ENCODE data around the gene CYS1.
"Not testable (repeated sequence)": the region's sequence is repeated elsewhere in the genome, so short reads cannot be mapped to it uniquely, and the experiment has no call there.

CYS1 gene, protein sequence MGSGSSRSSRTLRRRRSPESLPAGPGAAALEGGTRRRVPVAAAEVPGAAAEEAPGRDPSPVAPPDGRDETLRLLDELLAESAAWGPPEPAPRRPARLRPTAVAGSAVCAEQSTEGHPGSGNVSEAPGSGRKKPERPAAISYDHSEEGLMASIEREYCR

DNA sequence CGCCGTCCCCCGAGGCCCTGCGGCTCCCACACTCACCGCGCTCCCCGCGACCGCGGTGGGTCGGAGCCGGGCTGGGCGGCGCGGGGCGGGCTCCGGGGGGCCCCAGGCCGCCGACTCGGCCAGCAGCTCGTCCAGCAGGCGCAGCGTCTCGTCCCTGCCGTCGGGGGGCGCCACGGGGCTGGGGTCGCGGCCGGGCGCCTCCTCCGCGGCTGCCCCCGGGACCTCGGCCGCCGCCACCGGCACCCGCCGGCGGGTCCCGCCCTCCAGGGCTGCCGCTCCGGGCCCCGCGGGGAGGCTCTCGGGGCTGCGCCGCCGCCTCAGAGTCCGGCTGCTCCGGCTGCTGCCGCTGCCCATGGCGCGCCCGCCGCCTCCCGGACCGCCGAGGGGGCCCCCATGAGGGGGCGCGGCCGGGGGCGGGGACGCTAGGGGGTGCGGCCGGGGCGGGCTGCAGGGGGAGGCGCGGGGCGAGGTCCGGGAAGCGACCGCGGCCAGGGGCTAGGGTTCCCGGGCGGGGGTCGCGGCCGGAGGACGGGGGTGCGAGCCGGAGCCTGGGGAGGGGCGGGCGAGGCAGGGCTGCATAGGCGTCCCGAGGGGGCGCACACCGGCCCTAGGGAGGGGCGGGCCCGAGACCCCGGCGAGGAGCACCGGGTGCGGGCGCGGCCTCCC lies at the start of gene CYS1:
TSS of gene CYS1 (minus strand) at position 542 of the 666 bp plus-strand sequence. CDS start at position 354, 188 bp downstream.
- DNase-seq (ENCODE audit: low read depth) = no peak

DNA sequence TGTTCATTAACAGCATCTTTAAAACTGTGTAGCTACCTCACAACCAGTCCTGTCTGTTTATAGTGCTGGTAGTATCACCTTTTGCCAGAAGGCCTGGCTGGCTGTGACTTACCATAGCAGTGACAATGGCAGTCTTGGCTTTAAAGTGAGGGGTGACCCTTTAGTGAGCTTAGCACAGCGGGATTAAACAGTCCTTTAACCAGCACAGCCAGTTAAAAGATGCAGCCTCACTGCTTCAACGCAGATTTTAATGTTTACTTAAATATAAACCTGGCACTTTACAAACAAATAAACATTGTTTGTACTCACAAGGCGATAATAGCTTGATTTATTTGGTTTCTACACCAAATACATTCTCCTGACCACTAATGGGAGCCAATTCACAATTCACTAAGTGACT lies 49.3 kb upstream of the CYS1 start:
- DNase-seq (ENCODE audit: low read depth) = no peak

DNA sequence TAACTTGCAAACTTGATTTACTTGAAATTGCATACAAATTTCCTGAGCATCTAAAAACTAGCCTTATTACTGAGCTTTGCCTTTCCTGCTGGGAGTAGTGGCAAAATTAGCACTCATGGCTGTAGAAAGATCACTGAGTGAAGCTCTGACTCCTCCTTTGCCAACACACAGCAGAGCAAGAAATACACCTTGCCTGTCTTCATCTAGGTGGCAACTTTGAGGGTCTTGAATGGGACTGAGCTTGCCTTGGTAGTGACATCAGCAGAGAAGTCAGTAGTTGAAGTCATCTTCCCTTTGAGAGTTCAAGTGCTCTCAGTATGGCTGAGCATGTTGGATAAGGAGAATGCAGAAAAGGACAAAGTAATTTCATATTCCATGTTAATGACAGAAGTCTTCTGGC lies 48.2 kb upstream of the CYS1 start:
- DNase-seq (ENCODE audit: low read depth) = no peak

DNA sequence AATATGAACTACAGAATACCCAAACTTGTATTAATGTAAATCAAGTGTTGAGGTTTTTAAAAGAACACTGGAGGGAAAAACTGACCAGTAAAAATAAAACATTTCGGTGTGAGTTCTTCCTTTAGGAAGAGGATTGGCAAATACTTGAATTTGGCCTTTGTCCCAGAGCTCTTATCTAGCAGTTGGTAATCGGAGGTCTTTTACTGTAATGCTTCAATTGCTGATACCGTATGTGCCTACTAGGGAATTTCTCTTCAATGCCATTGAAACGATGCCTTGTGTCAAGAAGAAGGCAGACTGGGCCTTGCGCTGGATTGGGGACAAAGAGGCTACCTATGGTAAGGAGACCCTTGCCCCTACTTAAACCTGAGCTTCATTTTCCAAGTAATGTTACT lies 46.4 kb upstream of the CYS1 start:
- no peak for DNase-seq (ENCODE audit: low read depth)

DNA sequence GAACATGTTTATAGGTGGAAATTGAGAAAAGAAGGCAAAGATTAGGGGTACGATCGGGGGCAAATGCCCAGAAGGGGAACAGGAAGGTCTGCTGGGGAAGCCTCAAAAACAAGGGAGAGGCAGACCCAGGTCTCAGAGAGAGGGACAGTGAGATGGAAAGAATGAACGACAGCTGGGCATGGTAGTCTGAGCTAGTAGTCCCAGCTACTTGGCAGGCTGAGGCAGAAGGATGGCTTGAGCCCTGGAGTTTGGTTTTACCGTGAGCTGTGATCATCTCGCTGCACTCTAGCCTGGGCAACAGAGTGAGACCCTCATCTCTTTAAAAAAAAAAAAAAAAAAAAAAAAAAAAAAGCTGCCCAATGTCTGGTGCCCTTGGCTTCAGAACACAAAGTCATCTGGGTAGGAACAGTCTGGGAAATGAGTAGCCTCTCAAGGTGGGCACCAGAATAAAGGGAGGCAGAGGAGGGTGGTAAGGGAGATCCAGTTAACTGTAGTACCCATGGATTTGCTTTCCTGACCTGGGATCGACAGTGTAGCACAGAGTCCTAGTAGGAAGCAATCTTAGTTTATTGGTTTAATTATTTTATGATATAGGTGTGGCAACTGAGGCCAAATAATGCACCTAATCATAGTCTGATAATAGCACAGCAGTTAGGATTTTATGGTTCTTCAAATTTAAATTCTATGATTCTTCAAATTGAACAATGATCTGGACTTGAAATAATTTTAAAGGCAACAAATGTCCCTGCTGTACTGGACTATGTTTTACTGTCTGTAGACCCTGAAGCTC lies 45.8 kb upstream of the CYS1 start:
- DNase-seq (ENCODE audit: low read depth) = no peak

DNA sequence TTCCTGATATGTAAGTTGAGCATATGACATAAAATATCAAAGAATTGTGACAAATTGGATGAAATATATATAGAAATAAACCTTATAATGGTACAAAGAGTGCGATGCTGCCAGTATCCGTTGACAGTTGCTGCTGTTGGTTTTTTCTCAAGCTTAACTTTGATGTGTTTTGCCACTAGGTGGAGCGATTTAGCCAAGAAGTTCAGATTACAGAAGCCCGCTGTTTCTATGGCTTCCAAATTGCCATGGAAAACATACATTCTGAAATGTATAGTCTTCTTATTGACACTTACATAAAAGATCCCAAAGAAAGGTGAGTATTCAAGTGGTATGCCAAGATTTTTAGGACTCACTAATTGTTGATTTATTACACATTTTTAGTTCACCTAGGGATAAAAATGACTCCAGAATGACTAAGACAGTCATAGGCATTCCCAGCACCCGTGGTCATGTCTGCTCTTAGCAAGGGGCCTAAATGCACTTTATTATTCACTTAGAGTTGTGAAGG lies 44.4 kb upstream of the CYS1 start:
- DNase-seq (ENCODE audit: low read depth) = peak; percentile 32

DNA sequence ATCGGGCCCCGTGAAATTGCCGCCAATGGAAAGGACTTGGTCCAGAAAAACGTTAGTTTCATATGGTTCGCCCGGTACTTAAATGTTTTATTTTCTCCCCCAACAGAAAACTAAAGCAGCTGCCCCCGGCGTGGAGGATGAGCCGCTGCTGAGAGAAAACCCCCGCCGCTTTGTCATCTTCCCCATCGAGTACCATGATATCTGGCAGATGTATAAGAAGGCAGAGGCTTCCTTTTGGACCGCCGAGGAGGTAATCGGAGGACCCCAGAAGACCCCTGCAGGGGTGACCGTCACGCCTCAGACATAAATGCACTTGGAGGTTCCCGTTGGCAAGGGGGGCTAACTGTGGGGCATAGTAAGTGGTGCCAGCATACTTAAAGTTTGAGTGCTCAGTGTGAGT lies 43.1 kb upstream of the CYS1 start:
- no peak for DNase-seq (ENCODE audit: low read depth)

DNA sequence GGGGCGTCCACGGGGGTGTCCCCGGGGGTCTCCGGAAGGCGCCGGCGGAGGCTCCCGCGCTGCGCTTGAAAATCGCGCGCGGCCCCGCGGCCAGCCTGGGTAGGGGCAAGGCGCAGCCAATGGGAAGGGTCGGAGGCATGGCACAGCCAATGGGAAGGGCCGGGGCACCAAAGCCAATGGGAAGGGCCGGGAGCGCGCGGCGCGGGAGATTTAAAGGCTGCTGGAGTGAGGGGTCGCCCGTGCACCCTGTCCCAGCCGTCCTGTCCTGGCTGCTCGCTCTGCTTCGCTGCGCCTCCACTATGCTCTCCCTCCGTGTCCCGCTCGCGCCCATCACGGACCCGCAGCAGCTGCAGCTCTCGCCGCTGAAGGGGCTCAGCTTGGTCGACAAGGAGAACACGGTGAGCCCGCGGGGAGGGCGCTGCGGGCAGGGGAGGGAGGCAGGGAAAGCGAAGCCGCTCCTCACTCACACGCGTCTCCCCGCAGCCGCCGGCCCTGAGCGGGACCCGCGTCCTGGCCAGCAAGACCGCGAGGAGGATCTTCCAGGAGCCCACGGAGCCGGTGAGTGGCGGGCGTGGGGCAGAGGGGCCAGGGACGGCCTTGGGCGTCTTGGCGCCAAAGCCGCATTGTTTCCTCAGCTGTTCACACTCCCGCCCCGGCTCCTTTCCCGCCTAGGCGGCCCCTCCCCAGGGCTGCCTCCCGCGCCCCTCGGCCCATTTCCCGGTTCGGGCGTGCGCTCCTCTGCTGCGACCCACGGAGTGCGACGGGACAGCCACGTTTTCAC lies 42.5 kb upstream of the CYS1 start, which contains the start of gene RRM2:
TSS of gene RRM2 (plus strand) at position 240 of the 781 bp plus-strand sequence. CDS start at position 300, 60 bp downstream.
- peak; percentile 86 for DNase-seq (ENCODE audit: low read depth)

DNA sequence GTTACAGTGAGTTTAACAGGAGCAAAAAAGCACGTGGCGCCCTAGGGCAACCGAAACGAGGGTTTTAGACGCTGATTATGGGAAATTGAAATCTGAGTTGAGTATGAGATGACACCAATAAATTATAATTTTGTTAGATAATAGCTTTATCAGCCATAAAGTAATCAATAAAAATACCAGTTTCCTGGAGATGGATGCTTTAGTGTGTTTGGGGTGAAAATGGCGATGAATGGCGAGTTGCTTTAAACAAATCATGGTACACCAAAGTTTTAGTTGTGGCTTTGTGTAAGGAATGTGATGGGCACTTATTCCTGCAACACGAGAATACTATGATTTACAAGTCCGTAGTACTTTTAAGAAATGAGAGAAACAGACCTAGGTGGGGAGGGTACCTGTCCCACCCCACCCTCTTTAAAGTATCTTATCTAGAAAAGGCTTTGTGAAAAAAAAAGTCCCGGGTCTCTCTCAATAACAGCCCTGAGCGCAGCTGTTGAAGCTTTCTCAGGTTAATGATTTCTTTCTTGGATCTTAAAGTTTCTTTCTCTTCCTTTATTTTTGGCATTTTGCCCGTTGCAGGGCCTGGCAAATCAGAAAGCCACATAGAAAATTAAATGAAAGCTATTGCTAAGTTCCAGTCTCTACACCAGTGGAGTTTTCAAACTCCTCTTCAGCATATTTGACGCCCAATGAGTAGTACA lies 40.8 kb upstream of the CYS1 start:
- no peak for DNase-seq (ENCODE audit: low read depth)

DNA sequence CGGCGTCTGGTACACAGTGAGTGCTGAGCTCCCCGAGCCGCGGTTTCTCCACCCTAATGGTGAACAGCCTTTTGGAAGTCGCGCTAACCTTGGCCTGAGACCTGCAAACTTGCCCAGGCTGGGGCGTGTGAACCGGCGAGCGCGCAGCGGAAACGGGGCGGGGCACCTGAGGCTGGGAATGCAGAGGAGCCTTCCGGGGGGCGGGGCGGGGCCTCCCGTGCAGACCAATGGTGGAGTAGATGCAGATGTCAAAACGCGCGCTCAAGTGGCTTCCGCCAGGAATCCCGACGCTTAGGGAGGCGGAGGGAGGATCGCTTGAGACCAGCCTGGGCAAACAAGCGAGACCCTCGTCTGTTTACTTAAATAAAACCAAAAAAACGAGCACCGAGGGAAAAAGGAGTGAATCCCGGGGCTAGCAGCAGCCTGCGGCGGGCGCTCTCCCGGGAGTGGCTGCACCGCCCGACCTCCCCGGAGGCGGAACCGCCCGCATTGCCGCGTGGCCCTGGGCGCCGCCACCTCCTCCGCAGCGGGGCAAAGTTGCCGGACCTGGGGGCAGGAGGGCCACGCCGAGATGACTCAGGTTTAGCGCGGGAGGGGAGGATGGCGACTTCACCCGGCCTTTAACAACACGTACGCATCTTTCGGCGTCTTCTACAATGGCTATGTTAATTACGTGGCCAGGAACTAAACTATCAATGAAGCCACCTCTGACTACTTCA lies 40.1 kb upstream of the CYS1 start:
- DNase-seq (ENCODE audit: low read depth) = peak; percentile 89

DNA sequence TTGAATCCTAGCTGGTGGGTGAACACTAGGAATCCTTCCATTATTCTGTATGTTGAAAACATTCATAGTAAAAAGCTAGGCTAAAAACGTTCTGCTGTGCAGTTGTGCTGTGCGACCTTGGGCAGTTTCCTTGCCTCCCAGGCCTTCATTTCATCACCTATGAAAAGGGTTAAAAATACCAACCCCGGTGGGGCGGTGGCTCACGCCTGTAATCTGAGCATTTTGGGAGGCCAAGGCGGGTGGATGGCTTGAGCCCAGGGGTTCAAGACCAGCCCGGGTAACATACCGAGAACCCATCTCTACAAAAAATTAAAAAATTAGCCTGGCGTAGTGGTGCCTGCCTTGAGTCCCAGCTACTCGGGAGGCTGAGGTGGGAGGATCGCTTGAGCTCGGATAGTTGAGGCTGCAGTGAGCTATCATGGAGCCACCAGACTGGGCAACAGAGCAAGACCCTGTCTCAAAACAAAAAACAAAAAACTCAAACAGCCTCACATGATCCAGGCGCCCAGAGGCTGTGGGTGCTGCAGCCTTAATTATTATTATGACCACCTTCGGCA lies 39.5 kb upstream of the CYS1 start:
- DNase-seq (ENCODE audit: low read depth) = no peak

DNA sequence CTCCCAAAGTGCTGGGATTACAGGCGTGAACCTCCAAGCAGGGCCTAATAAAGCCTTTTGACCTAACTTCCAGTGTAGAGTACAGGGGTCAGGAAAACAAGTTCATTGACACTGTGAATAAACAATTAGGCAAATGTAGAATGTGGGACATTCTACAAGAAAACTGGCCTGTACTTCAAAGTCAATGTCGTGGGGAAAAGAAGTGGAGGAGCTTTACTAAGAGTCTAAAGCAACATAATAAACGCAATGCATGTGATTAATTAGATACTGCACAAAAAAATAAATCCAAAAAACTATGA lies 38.8 kb upstream of the CYS1 start:
- no peak for DNase-seq (ENCODE audit: low read depth)

DNA sequence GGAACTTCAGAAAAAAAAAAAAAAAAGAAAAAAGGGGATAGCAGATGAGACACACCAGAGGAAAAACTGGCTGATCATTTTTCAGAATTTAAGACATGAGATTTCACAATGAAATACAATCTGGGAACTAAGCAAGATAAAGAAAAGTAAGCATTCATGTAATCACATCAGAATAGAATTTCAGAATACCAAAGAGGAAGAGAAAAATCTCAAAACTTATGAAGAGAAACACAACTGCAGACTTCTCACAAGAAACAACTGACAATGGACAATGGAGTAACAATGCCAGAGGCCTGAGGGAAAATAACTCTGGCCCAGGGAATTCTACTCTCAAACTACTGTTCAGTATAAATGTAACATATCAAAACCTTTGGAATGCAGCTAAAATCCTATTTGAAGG lies 29.1 kb upstream of the CYS1 start:
- no peak for DNase-seq (ENCODE audit: low read depth)

DNA sequence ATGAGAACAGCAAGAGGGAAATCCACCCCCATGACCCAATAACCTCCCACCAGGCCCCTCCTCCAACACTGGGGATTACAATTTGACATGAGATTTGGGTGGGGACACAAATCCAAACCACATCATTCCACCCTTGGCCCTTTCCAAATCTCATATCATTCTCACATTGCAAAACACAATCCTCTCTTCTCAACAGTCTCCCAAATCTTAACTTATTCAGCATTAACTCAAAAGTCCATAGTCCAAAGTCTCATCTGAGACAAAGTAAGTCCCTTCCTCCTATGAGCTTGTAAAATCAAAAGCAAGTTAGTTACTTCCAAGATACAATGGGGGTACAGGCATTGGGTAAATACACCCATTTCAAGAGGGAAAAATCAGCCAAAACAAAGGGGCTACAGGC lies 24.7 kb upstream of the CYS1 start:
- DNase-seq (ENCODE audit: low read depth) = not testable (repeated sequence)

DNA sequence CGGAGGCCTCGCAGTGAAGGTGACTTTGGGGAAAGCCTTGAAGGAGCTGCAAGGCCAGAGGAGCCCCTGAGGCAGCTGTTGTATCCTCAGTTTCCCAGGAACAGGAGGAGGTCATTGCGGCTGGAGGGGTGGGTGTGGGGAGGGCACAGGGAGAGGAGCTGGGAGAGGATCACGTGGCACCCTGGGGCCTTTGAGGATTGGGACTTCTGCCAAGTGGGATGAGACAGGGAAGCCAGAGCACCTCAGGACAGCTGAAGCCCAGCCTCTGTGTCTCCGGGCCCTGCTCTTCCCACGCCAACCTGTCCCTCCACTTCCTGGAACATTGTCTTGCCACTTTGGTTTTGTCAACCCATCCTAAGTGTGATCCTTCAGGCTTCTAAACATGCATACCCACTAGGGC lies 23.0 kb upstream of the CYS1 start:
- no peak for DNase-seq (ENCODE audit: low read depth)

DNA sequence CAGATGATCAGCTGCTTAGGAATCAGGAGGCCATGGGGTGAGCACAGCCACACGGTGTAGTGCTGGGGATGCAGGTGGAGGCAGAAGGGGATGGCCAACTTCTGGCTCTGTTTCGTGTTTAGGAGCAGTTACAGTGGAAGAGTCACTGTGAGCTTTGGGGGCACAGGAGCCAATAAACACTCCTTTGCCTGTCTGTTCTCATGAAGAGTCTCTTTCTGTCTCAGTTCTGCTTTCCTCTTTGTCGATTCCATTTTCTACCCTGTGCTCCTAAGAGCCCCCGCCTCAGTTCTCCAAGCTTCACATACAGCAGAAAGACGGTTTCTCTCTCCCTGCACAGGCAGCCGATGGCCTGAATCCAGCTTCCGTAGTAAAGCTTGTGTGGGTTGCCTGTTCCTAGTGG lies 21.3 kb upstream of the CYS1 start:
- DNase-seq (ENCODE audit: low read depth) = no peak

DNA sequence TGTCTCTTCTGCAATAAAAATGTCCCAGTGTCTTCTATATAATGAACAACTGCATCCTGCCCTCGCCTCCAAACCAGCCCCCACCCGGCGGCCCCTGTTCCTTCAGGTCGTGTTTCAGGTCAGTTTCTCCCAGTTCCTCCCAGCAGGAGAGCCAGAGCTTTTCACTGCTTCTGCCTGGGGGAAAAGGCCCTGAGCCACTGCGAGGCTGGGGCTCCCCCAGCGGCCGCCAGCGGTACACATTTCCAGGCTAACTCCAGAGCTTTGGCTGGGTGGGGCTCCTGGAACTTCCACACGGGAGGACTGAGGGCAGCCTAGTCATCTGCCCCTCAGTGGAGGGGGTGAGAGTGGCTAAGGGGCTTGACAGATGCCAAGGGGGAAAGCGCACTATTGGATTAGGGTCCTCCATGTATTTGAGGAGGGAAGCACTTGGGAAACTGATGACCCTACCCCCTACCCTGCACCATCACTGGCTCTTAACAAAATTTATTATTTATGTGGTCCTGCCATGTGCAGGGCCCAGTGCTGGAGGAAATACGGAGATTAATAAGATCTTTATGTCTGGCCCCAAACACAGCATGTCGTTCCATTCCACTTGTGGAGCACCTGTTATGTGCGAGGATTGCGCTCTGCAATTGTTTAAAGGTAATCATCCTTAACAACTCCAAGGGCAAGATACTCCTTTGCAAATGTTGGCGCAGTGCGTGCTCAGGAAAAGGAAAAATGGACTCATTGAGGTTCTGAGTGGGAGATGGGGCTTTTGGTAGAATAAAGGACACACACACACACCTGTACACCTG lies 17.3 kb upstream of the CYS1 start:
- DNase-seq (ENCODE audit: low read depth) = no peak

DNA sequence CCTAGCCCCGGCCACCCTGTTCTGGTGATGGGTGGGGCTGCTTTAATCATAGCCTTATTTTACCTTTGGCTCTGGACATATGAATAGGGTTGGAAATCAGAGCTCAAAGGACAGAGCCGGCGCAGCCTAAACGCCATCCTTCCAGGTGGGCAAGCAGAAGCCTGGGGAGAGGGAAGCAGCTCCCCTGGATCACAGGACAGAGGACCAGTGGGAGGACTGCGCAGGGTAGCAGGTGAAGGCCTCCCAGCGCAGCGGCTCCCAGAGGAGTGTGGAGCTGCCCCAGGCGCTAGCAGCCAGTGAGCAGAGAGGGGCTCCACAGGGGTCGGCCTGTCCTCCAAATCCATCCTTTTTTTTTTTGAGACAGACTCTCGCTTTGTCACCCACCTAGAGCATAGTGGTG lies 16.4 kb upstream of the CYS1 start:
- no peak for DNase-seq (ENCODE audit: low read depth)

DNA sequence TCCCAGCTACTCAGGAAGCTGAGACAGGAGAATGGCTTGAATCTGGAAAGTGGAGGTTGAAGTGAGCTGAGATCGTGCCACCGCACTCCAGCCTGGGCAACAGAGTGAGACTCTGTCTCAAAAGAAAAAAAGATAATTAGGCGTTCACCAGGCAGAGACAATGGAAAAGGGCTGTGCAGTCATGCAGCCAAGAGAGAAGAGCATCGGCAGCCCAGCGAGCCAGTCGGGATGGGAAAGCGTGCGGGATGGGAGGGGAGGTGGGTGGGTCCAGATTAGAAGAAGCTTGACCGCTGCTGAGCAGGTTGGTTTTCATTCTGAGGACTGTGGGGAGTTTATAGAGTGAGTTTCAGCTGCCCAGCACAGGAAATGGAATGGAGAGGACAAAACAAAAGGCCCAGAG lies 15.0 kb upstream of the CYS1 start:
- DNase-seq (ENCODE audit: low read depth) = no peak

DNA sequence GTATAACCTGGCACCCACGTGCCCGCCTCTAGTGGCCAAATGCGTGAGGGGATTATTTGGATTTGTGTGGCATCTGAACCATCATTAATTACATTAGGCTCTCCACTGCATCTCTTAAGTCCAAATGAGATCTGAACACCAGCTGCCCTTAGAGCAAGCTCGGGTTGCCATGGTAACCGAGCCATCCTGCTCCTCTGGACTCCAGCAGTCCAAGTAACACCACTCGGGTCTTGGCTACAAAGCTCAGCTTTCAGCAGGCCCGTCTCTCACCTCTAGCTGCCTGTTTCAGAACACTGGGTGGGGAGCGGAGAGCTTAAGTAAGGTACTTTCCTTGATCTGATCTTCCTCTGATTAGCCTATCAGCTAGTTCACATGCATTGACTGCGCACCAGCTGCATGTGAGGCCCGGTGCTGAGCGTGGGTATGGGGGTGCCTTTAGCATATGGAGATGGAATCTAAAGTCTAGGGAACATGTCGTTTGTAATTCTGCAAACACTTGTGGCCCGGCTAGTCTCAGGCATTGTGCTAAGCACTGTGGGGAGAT lies 14.1 kb upstream of the CYS1 start:
- DNase-seq (ENCODE audit: low read depth) = no peak
